HG03108 (cell line): Measurements from ENCODE around the gene MYO1F.
"Not testable (repeated sequence)": the region's sequence is repeated elsewhere in the genome, so short reads cannot be mapped to it uniquely, and the experiment has no call there.

Experiments
- ATAC-seq: cut with Tn5 transposase; IDR thresholded peaks from one replicate; pipeline ENCODE4 v1.9.1; 2021; ENCODE audit warnings: moderate library complexity; ENCODE audit not compliant: unreplicated experiment

Gene MYO1F

DNA sequence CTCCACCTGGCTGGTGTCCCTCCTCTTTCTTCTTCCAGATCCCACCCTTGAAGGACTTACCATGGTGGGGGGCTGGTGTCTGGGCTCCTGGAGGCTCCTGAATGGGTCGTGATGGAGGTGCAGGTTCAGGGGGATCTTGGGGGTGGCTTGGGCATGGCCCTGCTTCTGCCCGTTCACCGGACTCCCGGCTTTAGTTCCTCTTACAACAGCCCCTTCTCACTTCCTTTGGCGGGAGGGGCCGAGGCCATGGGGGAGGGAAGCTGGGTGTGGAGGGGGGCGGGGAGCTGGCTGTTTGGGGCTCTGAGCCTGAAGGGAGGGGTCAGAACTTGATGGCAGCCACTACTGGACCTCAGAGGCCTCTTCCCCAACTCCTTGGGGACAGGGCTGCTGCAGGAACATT is at the start of gene MYO1F:
Gene MYO1F, minus strand, starts transcription at position 196 of the 400 bp plus-strand sequence. Its CDS starts 133 bp downstream, at position 63.
- ATAC-seq, result no peak

DNA sequence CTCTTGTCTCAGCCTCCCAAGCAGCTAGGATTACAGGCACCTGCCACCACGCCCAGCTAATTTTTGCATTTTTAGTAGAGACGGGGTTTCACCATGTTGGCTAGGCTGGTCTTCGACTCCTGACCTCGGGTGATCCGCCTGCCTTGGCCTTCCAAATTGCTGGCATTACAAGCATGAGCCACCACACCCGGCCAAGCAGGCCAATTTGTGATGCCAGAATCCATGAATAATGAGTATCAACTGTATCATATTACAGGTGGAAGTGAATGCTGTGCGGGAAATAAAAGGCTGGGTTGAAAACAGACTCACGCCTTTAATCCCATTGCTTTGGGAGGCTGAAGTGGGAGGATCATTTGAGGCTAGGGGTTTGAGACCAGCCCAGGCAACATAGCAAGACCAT is 49.6 kb upstream of the MYO1F start:
- no peak for ATAC-seq

DNA sequence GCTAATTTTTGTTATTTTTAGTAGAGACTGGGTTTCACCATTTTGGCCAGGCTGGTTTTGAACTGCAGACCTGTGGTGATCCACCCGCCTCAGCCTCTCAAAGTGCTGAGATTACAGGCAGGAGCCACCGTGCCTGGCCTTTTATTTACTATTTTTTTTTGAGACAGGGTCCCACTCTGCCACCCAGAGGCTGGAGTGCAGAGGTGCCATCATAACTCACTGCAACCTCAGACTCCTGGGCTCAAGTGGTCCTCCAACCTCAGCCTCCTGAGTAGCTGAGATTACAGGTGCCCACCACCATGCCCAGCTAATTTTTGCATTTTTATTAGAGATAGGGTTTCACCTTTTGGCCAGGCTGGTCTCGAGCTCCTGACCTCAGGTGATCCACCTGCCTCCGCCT is 45.6 kb upstream of the MYO1F start:
- ATAC-seq, result not testable (repeated sequence)

DNA sequence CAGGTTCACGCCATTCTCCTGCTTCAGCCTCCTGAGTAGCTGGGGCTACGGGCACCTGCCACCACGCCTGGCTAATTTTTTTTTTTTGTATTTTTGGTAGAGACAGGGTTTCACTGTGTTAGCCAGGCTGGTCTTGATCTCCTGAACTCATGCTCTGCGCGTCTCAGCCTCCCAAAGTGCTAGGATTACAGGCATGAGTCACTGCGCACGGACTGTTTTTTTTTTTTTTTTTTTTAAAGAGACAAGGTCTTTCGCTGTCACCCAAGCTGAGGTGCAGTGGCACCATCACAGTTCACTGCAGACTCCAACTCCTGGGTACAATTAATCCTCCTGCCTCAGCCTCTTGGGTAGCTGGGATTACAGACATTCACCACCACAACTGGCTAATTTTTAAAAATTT is 41.5 kb upstream of the MYO1F start:
- no peak for ATAC-seq

DNA sequence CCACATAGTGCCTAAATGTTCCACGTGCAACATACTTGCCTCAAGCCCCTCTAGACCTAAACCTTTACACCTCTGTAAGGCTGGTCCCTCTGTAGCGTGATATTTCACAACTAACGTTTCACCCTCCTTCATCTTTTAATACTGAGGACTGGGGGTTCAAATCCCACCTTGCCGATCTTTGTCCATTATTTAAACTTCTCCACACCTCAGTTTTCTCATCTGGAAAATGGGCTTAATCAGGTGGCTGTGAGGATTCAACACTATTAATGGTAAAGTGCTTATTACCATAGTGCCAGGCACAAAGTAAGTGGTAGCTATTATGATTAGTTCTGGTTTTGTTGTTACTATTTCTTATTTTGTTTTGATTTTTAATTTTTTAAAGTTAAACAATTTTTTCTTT is 40.7 kb upstream of the MYO1F start:
- ATAC-seq, result no peak

DNA sequence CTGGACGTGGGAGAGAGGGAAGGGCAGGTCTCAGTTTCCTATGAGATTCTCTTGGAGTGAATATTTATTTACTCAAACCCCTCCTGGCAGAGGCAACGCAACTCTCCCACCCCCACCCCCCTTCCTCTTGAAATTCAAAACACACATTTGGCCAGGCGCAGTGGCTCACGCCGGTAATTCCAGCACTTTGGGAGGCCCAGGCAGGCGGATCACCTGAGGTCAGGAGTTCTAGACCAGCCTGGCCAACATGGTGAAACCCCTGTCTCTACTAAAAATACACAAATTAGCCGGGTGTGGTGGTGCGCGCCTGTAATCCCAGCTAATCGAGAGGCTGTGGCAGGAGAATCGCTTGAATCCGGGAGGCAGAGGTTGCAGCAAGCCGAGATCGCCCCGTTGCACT is 40.1 kb upstream of the MYO1F start:
- not testable (repeated sequence) for ATAC-seq

DNA sequence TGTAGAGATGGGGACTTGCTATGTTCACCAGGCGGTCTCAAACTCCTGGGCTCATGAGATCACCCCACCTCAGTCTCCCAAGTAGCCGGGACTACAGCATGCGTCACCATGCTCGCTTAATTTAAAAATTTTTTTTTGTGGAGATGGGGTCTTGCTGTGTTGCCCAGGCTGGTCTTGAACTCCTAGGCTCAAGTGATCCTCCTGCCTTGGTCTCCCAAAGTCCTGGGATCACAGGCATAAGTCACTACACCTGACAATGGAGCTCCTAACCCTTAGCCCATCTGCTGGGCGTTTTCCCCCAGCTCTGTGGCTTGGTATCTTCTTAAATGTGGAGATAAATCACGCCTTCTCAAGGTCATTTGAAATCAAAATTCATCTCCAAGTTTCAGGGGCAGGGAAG is 39.6 kb upstream of the MYO1F start:
- ATAC-seq, result no peak

DNA sequence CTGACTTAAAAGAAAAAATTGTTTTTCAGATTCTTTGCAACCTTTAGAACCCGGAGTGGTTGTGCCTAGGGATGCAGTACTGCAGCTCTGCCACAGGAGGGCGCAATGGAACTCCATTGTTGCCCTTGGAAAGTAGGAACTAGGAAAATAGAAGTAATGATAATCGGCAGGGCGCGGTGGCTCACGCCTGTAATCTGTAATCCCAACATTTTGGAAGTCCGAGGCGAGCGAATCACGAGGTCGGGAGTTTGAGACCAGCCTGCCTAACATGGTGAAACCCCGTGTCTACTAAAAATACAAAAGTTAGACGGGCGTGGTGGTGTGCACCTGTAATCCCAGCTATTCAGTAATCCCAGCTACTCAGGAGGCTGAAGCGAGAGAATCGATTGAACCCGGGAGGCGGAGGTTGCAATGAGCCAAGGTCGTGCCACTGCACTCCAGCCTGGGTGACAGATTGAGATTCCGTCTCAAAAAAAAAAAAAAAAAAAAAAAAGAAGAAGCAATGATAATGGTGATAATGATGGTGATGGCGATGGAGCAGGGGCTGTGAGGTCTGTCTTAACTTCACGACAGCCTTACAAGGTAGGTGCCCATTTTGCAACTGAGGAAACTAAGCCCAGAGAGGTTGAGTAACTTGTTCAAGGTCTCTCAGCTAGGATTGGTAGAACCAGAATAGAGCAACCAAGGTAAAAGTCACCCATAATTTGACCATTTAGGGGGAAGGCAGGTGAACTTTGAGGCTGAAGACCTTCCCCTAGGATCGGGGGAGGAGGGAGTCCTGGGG is 38.8 kb upstream of the MYO1F start:
- no peak for ATAC-seq

DNA sequence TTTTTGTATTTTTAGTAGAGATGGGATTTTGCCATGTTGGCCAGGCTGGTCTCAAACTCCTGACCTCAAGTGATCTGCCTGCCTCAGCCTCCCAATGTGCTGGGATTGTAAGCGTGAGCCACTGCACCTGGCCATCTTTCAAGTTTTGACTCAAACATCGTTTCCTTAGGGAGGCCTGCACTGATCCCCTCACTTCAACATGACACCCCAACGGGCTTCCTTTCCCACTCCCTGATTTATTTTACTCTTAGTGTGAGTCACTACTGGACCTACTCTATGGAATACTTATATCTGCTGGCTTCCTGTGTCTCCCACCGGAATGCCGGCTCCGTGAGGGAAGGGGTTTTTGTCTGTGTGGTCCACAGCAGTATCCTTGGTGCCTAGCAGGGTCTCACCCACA is 37.8 kb upstream of the MYO1F start:
- no peak for ATAC-seq

DNA sequence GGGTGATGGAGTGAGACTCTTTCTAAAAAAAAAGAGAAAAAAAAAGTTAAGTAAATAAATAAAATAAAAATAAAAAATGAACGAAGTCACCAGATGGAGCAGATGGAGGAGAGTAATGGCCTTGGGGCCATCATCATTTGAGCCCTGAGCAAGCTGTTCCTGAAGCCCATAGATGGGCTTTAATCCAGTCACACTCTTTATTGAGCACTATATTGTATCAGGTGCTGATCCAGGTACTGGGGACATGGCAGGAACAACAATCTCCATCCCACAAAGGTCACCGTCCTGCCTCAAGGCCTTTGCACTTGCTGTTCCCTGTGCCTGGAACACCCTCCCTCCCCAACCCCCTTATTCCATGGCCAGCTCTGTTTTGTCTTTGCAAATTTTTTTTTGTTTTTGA is 37.2 kb upstream of the MYO1F start:
- no peak for ATAC-seq

DNA sequence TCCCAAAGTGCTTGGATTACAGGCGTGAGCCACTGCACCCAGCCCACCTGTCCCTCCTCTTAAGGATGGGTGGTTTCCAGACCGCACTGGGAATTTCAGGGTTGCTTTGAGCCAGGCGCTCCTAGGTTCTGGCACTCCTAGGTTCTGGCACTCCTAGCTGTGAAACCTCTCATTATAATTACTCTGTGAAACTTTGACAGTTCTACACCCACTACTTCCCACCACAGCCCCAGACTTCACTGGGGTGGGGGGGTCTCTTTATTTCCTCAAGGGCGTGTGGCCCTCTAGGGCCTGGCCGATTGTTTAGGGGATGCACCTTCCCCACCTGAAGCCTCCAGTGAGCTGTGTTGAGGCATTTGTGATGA is 35.5 kb upstream of the MYO1F start:
- no peak for ATAC-seq

DNA sequence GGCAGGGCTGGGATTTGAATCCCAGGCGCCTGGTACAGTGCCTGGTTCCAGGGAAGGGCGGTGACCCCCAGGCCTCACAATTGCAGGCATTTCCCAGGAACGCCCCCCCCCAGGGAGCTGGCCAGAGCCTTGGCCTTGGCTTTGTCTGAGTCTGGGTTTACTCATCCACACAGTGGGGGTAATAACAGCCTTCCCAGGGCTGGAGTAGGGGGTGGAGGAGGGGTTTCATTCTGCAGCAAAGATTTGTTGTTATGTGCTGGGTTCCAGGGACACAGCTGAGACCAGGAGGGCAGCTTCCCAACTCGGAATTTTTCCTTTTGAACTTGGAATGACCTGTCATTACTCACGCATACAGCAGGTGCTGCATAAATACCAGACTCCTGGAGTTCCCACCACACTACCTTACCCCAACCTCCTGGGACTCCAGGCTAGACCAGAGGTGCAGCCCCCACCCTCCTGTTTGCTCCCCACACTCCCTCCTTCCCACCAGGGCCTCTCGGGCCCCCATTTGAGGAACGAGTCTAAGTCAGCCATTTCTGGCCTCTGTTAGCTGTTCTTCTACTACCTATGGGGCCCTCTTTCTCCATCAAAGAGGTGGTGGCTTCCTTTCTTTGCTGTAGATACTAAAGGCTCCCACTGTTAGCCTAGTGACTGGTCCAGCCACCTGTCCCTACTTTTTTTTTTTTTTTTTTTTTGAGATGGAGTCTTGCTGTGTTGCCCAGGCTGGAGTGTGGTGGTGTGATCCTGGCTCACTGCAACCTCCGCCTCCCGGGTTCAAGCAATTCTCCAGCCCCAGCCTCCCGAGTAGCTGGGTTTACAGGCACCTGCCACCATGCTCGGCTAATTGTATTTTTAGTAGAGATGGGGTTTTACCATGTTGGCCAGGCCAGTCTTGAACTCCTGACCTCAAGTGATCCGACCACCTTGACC is 34.9 kb upstream of the MYO1F start:
- no peak for ATAC-seq

DNA sequence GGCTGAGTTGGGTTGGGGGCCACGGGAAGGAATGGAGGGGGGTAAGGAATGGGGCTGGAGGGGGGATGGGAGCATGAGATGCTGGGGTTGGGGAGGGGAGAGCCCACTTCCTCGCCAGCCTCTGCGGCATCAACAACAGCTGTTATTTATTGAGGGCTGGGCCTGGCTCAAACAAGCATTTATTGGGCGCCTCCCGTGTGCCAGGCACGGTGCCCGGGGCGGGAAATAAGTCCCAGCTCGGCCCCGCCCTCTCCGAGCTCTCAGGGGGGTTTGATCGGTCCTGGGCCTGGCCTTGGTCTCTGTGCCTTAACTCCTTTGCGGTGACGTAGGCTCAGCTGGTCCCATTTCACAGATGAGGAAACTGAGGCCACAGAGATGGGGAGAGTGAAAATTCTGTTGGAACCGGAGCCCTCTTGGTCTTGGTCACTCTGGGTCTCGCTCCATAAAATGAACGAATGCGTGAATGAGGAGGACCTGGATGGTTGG is 34.2 kb upstream of the MYO1F start:
- no peak for ATAC-seq

DNA sequence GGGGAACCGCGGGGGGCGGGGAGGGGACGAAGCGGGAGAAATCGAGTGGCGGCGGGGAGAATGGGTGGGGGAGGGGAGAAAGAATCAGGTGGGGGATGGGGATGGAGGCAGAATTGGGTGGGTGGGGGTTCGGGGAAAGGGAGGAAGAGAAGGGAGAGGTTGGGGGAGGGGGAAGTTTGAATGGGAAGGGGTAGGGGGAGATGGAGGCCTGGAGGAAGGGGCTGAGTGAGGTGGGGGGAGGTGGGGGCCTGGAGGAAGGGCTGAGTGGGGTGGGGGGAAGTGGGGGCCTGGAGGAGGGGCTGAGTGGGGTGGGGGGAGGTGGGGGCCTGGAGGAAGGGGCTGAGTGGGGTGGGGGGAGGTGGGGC is 33.7 kb upstream of the MYO1F start:
- ATAC-seq, result no peak

DNA sequence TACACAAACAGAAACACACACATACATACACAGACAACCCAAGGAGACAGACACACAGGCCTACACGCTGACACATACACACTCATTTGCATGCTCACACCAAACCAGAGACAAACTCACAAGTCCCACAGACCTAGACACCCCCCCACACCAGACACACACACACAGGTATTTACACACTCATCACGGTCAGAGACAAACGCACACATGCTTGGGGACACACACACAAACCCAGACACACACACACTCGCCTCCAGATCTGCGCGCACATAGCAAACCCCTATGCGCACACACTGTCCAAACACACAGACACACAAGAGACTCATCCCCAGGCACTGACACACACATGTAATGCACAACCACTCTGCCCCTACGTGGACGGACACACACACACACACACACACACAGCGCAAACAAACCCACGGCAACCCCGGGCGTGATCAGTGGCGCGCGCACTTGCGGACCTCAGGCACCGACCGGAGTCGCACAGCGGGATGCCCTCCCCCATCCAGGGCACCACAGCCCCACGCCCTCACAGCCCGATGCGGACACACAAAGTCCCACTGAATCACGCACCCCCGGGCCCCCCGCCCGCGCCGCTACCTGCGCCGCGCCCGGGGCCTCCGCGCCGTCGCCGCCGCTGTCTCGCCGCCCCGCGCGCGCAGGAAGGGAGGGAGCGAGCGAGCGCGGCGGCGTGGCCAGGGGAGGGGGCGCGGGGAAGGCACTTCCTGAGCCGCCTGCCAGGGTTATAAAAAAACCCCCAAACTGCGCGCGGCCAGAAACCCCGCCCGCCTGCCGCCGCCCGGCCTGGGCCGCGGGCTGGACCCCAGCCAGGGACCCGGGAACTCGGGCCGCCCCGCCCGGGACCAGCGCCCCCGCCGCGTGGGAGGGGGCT is 33.0 kb upstream of the MYO1F start, which contains the start of gene ADAMTS10:
Gene ADAMTS10, minus strand, starts transcription at position 675 of the 895 bp plus-strand sequence. CDS start 5,005 bp downstream, outside the sequence.
- no peak for ATAC-seq

DNA sequence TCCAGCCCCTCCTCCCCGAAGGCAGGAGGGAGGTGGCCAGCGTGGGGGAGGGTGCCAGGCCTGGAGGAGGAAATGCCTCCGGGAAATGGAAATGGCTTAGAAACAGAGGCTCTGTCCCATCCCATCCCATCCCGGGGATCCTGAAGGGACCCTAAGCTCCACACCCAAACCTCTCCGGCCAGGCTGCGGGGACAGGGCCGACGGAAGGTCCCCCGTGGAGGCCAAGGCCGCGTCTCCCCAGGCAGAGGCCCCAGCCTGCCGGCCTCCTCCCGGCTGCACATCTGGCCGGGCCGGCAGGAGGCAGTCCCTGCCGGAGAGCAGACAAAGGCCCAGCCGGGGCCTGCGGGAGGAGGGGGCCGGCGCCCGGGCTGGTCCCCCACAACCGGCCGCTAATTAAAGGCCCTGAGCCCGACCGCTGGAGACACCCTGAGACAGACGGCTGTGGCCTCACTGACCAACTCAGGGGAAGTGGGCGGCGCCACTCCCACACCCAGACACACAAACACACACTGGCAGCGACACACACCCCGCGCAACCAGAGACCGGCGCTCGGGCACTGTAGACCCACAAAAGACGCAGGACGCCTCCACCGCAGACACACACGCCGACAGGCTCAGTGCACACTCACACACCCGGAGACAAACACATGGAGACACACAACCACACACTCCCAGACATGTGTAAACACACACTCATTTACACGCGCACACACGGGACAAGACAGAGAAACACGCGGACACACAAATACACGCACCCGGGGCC is 32.2 kb upstream of the MYO1F start:
- ATAC-seq, result no peak

DNA sequence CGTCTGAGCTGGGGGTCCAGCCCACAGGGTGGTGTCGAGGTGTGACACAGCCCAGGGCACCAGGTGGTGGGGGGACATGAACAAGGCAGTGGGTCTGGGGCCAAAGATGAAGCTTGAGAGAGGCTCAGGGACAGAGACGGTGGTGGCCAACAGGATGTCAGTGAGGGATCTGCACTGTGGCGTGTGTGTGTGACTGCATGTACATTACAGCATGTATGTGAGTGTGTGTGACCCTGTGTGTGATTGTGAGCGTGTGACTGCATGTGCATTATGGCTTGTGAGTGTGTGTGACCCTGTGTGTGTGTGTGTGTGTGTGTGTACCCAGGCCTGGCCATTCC is 31.7 kb upstream of the MYO1F start:
- no peak for ATAC-seq

DNA sequence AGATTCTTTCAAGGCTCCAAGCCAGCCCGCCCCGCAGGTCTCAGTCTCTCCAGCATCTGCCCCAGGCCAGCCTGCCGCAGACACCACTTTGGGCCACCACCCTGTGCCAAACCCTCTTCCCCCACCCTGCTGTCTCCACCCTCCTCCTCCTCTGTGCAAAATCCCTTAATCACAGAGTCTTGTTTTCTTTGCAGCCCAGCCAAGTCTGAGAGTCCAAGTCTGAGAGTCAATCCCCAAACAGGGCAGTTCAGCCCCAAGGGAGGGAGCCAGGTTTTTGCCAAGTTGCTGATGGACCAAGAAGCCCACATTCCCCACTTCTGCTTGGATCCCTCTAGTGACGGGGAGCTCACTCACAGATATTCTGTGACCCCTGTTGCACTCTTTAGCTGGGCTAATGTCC is 30.1 kb upstream of the MYO1F start:
- ATAC-seq, result no peak

DNA sequence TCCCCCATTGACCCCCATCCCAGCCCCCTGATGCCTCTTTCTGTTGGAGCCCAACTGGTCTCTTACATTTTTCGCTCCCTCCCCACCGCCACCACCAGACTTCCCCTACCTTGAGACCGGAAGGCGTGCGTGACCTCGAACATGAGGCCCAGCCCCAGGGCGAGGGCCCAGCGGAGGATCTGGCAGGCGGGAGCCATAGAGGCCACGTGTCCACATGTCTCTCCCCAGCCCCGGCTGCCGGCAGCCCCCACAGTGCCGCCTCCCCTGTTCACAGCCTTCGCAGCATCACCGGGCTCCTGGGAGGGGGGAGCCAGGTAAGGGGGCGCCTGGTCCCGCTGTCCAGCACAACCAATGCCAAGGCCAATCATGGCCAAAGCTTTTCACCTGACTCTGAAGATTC is 28.3 kb upstream of the MYO1F start:
- no peak for ATAC-seq

DNA sequence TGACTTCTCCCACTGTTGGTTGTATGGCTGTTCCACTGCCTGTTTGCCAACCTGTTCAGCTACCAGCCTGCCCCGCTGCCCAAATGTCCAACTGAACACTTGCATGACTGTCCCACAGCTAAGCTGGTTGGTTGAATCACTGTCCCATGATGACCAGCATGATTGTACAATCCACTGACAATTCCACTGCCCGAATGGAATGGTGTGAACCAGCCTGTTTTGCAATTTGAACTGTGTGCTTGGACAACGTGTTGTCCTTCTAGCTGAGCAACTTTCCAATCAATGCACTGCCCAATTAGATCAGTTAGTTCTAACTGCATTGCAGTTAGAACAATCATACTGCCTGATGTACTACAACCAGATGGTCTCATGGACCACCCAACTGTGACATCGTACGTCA is 24.6 kb upstream of the MYO1F start:
- ATAC-seq, result no peak
